ENCODE data around the gene TRIM29. TPM values are rescaled to one million over a fixed set of nuclear protein-coding genes. Genes with fewer than 3 reads are reported as not detected.

The TRIM29 gene
- total and polyA plus RNA-seq, 2 of the 4 experiments (the other 2 are of a cell fraction) = not detected

DNA sequence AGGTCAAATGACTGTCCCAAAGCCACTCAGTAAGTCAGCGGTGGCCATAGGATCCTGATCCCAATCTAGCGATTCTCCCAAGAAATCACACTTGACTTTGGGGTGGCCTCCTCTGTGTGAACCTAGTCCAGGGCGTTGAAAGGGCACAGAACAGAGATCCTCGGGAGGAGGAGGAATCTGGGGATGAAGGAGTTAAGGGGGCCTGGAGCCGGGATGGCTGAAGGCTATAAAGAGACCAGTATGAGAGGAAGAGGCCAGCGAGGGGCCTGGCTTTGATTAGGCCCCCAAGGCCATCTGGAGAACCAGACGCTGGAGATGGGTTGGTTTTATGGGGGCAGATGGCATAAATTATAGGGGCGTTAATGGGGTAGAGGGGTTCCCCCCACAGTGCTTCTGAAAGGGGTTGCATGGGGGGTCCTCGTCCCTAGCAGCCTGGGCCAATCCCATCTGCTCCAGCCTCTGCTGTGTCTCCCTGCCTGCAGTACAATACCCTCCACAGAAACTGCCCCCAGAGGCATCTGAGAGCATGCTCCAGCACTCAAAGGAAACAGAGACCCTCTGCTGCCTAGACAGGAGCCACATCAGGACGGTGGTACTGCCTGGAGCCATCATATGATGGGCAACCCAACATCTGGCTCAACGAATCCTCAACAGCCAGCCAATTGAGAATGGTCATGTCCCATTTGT lies 35.2 kb upstream of the TRIM29 start:
- ChIA-PET POLR2A (ENCODE audit: unreplicated experiment) (no interaction called here), CTCF (interaction anchor here (3.5 kb wide), 1 partner anchor 130 kb away, joined by 15 read pairs; no protein-coding TSS in a partner anchor)
- no peaks in the 10 kb centered on the region for H3K36me3 ChIP-seq (ENCODE audit: control insufficient read depth, insufficient read depth, low read length)

More for the DNA sequence above, 35.2 kb upstream of the TRIM29 start:
- Histone ChIP-seq H4K91ac (ENCODE audit: insufficient read depth, low read depth, low read length) (no peak overlapping the region), H4K5ac (ENCODE audit: low read depth, low read length) (no peak overlapping the region), H3K14ac (replicated peaks; ENCODE audit: low read depth, low read length) (no peak overlapping the region), H3K27me3 (ENCODE audit: control insufficient read depth, insufficient read depth, low read length) (peaks cover 48% of the 10 kb centered on the region), H3K79me1 (ENCODE audit: low read depth in 1 of 2, low read length in 2 of 2) (no peaks in the 10 kb centered on the region), H3K9me3 (ENCODE audit: control insufficient read depth, insufficient read depth, low read length) (no peaks in the 10 kb centered on the region), H3K9ac (ENCODE audit: low read depth, low read length) (no peak overlapping the region), H2BK120ac (ENCODE audit: low read depth, low read length) (no peak overlapping the region), H3K4ac (ENCODE audit: low read depth, low read length) (no peak overlapping the region), H4K20me1 (ENCODE audit: insufficient read depth, low read length) (no peaks in the 10 kb centered on the region), H3K4me3 (ENCODE audit: insufficient read depth, low read depth, low read length) (no peak overlapping the region), H4K8ac (ENCODE audit: low read depth in 2 of 2, low read length in 2 of 2) (no peak overlapping the region), H3K4me1 (ENCODE audit: control insufficient read depth, insufficient read depth, low read length) (no peaks in the 10 kb centered on the region; the same call in 1 of the 2 replicates), H3K9me1 (ENCODE audit: insufficient read depth, low read length) (0 out of 2 replicates have a peak, but pooled peaks cover 3% of the 10 kb centered on the region), H2AK5ac (ENCODE audit: low read depth, low read length) (no peak overlapping the region), H2AK9ac (replicated peaks; ENCODE audit: low read depth, low read length, poor library complexity) (no peak overlapping the region), H2BK15ac (ENCODE audit: low read depth, low read length) (no peak overlapping the region), H3K4me2 (ENCODE audit: low read depth, low read length) (no peak overlapping the region), H3K18ac (ENCODE audit: low read depth, low read length) (no peak overlapping the region), H3K27ac (ENCODE audit: insufficient read depth, low read length) (no peak overlapping the region), H2AFZ (replicated peaks; ENCODE audit: low read length, poor library complexity) (no peak overlapping the region), H2BK20ac (ENCODE audit: low read depth, low read length) (no peak overlapping the region), H3K56ac (ENCODE audit: extremely low read depth, insufficient read depth, low read length) (no peak overlapping the region), H3K23ac (ENCODE audit: low read depth, low read length) (no peak overlapping the region), H2BK5ac (ENCODE audit: low read depth, low read length, poor library complexity, severe bottlenecking) (no peak overlapping the region)
- 29% methylated on average over 4 of the region's 11 CpGs; no CpG with 5 or more reads in 1 of the 2 experiments for WGBS, 2 experiments (ENCODE audit: extremely low coverage in 2 of 2, insufficient read length in 1 of 2)
- BruUV-seq (replicated peaks) = no TSS peak
- no peak for ATAC-seq (ENCODE audit: low read depth)
- in situ Hi-C loops (cut with MboI; ENCODE audit: low sequenced_read_pairs) (loop anchor here (5.0 kb wide), 2 partner anchors 54 to 129 kb away; no protein-coding TSS in a partner anchor), dilution Hi-C loops (cut with HindIII; ENCODE audit: low sequenced_read_pairs, unreplicated experiment) (no loop called here), intact Hi-C loops (cut with micrococcal nuclease) (loop anchor here (5.0 kb wide), 1 partner anchor 39 kb away; the partner anchor contains the start of gene OAF)
- DNase-seq = no peak
- TF ChIP-seq RFX5 (IDR thresholded peaks at IDR 0.05; ENCODE audit: low read depth, low read length) (no peak), MAZ (IDR thresholded peaks at IDR 0.05; ENCODE audit: borderline replicate concordance, low read depth, low read length) (no peak), NFE2L2 (IDR thresholded peaks at IDR 0.05; ENCODE audit: low read depth, low read length) (no peak), CHD1 (IDR thresholded peaks at IDR 0.05; ENCODE audit: low read depth, low read length) (no peak), FOS (IDR thresholded peaks at IDR 0.05; ENCODE audit: low read depth, low read length) (no peak), RAD21 (IDR thresholded peaks at IDR 0.05; ENCODE audit: low read length) (no peak), CTCF (conservative IDR thresholded peaks at IDR 0.05; ENCODE audit: low read depth, low read length) (no peak), USF2 (IDR thresholded peaks at IDR 0.05; ENCODE audit: low read depth, low read length) (no peak), RCOR1 (IDR thresholded peaks at IDR 0.05; ENCODE audit: insufficient replicate concordance, low read length) (no peak), CEBPB (IDR thresholded peaks at IDR 0.05; ENCODE audit: low read depth, low read length) (no peak)

All from IMR-90 (cell line).